Vagina (tissue), 2 donors: ENCODE measurements around the gene MACROD2.

ENCODE experiments used
- CTCF ChIP-seq, 3 experiments: fragments of 450-650 bp in 2 of 3; fragments of 200-600 bp in 1 of 3; sonication (generic) in 1 of 3; IDR thresholded peaks; one replicate each; pipeline ENCODE4 v1.5.1; 2017 to 2019; ENCODE audit warnings: antibody characterized with exemption in 3 of 3, mild to moderate bottlenecking in 2 of 3, moderate library complexity in 2 of 3
- POLR2AphosphoS5 ChIP-seq, 2 donors: sonication (generic); formaldehyde crosslinking; IDR thresholded peaks; one replicate each; pipeline ENCODE4 v1.9.0; 2017; ENCODE audit warnings: antibody characterized with exemption in 2 of 2, mild to moderate bottlenecking in 2 of 2, low read depth in 1 of 2; ENCODE audit not compliant: insufficient read depth in 1 of 2

GRCh38 chr20:14062786-14063185 lies 67.5 kb downstream of the MACROD2 start:
- TF ChIP-seq CTCF (IDR thresholded peaks at IDR 0.05) (no peak), POLR2AphosphoS5 (IDR thresholded peaks at IDR 0.05; ENCODE audit: insufficient read depth in 1 of 2, low read depth in 1 of 2) (no peak)
